GM21447 (cell line): ENCODE data around the gene PPDPF.
"Not testable (repeated sequence)": the region's sequence is repeated elsewhere in the genome, so short reads cannot be mapped to it uniquely, and the experiment has no call there.

Source experiments
- ATAC-seq: cut with Tn5 transposase; IDR thresholded peaks from one replicate; pipeline ENCODE4 v1.9.1; 2021; ENCODE audit not compliant: unreplicated experiment

Gene PPDPF

DNA sequence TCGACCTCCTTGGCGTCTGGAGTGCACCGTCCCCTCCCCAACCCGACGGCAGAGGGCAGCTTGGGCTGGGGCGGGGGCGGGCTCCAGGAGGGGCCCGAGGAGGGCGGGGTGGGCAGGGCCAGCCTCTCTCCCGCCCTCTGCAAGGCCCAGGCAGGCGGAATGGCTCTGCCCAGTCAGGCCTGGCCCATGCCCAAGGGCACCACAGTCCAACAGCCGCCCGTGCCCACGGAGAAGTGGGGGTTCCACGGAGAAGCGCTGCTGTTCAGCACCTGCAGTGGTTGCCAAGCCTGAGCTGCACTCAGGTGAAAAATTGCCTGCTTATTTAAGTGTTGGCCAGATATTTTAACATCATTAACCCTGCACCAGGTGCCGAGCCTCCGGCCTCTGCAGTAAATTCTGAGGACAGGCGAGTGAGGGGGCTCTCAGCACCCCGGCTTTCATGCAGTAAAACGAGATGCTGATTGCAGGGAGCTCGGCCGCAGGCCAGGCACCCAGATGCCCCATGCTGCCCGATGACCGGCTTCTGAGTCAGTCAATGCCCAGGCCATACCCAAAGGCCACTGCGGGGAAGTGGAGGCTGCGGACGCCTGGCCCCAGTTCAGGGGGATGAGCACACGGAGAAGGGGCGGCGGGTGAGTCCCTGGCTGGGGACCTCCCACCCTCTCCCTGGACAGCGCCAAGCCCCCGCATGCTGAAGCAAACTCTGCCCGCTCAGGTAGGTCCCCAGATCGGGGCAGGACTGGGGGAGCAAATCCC, 27.3 kb downstream of the PPDPF start, which contains the start of gene SRMS:
Gene SRMS, minus strand, starts transcription at position 25 of the 756 bp plus-strand sequence. CDS start 286 bp downstream, outside the sequence.
- no peak for ATAC-seq

- no peak for ATAC-seq
Observed at GRCh38 chr20:63548542-63548941, 28.0 kb downstream of the PPDPF start.

GRCh38 chr20:63549019-63549418, 28.5 kb downstream of the PPDPF start:
- ATAC-seq = no peak

DNA sequence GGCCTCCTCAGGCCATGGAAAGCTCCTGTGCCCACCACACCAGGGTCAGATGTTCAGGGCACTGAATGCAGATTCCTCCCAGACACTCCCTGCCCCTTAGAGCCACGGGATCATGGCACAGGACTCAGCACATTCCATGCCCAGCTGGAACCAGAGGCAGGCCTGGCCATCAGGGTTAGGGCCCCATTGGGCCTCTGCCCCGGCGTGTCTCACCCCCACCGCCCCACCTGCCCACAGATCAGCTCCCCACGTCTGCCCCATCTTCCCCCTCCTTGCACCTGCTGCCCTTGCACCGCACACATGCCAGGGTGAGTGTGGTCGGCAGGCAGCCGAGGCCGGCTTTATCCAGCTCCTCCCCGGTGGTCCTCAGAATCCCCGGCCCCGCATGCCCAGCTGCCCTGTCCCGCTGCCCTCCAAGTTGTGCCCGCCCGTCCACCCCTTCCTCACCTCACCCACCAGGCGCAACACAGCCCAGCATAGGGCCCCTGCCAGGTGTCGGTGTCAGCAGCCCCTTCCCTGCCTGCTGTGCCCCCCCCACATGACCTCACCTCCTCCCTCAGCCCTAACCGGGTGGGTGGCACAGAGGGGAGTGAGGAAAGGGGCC, 29.2 kb downstream of the PPDPF start:
- no peak for ATAC-seq

GRCh38 chr20:63551068-63551467, 30.5 kb downstream of the PPDPF start:
- no peak for ATAC-seq

DNA sequence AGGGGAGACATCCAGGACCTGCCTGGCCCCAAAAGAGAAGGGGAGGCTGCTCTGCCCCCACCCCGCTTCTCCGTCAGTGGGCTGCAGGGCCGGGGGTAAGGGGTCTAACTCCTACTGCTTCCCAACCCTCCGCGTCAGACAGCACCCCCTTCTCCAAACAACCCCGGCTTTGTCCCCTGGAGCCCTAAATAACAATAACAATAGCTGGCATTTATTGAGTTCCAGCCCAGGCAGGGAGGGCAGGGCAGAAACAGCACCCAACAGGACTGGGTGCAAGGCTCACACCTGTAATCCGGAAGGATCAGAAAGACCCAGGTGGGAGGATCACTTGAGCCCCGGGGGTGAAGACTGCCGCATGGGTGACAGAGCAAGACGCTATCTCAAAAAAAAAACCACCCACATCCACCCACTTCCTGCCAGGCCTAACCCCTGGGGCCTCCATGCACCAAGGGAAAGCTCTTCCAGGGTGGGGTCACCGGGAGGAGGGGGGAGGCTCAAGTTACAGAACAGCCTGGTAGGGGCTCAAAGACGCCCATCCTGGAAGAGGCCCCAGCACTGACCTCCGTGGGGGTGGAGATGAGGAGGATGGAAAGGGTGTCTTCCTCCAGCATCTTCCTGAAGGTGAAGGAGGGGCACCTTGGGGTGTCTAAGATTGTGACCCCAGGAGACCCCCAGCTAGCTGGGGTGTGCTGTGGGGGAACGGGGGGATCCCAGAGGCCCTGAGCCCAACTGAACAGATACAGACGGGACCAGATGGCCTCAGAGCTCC, 32.1 kb downstream of the PPDPF start:
- peak; percentile 52 for ATAC-seq

DNA sequence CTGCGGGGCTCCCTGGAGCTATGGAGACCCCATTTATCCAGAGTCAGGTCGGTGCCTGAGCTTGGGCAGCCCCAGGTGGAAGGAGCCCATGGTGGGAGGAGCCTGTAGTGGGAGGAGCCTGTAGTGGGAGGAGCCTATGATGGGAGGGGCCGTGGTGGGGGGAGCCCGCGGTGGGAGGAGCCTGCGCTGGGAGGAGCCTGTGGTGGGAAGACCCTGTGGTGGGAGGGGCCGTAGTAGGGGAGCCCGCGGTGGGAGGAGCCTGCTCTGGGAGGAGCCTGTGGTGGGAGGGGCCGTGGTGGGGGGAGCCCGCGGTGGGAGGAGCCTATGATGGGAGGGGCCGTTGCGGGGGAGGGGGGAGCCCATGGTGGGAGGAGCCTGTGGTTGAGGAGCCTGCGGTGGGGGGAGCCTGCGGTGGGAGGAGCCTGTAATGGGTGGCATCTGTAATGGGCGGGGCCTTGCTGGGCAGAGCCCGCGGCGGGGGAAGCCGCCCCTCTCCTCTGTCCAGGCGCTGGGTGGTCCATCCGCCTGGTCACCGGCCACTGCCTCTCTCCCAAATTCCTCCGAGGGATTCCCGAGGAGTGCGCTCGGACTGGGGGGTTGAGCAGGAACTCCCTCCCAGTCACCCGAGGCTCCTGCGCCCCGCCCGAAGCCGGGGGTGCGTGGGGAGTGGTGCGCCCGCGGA, 32.8 kb downstream of the PPDPF start:
- ATAC-seq = peak; percentile 46

GRCh38 chr20:63553933-63554290, 33.3 kb downstream of the PPDPF start, which contains the start of gene FNDC11:
FNDC11 (plus strand) TSS chr20:63554159; CDS start chr20:63555664, 1,505 bp downstream.
- peak; percentile 23 for ATAC-seq

DNA sequence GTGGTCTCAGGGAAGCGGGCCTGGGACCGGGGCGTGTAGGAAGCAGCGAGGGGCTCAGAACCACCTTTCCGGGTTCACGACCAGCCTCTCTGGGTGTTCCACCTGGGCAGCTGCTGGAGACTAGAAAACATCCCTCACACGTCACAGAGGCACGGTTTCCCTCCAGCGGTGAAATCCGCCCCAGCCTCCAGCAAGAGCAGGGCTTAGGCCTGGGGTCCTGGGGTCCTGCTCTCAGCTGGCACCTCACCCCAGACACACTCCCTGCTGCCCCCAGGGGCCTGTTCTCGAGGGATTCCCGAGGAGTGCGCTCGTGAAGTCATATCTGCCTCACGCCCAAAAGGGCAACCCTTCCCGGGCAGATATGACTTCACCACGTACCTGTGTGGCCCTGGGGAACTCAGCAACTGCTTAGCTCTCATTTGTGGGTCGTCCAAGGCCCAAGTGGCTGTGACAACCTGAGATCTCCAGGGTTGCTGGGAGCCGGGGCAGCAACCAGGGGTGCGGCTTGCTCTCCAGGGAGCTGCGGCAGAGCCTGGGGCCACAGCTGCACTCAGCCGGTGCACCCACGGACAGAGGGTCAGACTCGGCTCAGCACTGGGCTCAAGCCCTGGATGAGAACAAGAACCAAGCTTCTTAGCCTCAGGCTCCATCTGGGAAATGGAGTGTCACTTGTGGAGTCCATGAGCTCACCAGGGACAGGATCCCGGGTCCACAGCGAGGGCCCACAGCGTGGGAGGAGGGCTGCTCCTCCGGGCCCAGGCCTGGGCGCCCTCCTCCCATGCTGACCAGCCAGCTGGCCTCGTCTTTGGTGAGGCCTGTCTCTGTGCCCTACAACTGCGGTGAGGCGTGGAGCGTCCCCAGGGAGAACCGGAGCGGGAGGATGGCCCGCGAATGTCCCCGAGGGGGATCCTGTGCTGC, 34.1 kb downstream of the PPDPF start:
- no peak for ATAC-seq

GRCh38 chr20:63555661-63556381, 35.3 kb downstream of the PPDPF start:
- ATAC-seq = no peak

- no peak for ATAC-seq
Observed at GRCh38 chr20:63556873-63557478, 36.4 kb downstream of the PPDPF start.

DNA sequence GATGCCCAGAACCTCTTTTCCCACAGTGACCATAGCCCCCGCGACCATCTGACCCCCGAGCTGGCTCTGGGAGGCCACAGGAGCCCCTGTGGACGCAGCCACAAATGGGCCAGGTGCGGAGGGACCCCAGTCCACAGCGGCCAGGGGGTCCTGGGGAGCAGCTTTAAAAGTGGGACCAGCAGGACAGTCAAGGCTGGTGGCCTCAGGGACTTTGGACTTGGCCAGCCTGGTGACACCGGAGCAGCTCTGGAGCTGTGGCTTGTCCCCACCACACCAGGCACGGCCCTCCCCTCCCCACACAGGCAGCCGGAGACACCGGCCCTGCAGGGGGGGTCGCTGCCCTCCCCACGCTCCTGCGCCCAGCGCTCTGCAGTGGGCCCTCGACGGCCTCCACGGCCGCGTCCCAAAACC, 36.9 kb downstream of the PPDPF start:
- ATAC-seq = no peak

GRCh38 chr20:63558804-63559484, 38.4 kb downstream of the PPDPF start:
- ATAC-seq = no peak

DNA sequence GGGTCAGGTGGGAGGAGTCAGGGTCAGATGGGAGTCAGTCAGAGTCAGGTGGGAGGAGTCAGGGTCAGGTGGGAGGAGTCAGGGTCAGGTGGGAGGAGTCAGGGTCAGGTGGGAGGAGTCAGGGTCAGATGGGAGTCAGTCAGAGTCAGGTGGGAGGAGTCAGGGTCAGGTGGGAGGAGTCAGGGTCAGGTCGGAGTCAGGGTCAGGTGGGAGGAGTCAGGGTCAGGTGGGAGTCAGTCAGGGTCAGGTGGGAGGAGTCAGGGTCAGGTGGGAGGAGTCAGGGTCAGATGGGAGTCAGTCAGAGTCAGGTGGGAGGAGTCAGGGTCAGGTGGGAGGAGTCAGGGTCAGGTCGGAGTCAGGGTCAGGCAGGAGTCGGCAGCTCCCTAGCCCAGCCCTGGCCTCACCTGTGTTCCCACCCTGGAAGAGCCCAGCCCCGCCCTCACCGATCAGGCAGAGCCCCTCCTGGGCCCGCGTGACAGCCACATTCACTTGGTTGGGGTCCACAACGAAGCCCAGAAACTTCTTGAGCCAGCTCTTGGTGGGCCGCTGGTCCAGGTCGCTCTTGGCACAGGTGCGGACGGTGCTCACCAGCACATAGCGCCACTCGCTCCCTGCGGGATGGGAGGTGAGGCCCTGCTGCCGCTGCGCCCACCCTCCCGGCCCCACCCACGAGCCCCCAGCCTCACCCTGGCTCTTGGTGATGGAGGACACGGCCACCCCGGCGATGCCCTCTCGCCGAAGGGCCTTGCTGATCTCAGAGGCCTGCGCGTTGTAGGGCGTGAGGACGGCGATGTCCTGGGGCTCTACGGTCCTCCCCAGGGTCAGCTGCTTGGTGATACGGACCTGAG, 39.1 kb downstream of the PPDPF start:
- not testable (repeated sequence) for ATAC-seq

DNA sequence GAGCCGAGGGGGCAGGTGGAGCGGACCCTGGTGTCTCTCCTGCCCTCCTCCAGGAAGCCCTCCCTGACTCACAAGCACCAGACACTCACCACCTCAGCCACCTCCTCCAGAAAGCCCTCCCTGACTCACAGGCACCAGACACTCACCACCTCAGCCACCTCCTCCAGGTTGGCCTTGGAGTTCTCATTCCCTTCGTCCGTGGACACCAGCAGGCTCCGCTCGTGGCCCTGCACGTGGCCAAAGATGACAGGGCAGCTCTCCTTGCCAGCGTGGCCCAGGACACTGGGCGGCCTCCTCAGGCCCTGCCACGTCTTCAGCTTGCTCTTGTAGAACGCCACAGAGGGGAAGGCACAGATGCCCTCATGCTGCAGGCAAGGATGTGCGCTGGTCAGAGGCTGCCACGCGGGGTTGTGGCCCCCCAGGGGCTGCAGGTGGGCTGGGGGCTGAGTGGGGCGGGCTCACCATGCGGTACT, 39.8 kb downstream of the PPDPF start:
- ATAC-seq = no peak

GRCh38 chr20:63560856-63561609, 40.5 kb downstream of the PPDPF start:
- no peak for ATAC-seq
